Esophagus squamous epithelium (tissue), 5 donors: ENCODE data around the gene RUFY4. TPM values are rescaled to one million over a fixed set of nuclear protein-coding genes. Genes with fewer than 3 reads are reported as not detected.

Experiments
- DNase-seq: peaks from one replicate; lab custom pipeline; 2025; lab: John Stamatoyannopoulos, UW
- H3K27ac ChIP-seq, 4 donors: fragments of 200-600 bp; sonication (generic); one replicate each; pipeline ENCODE4 v1.5.1; 2016 to 2019; ENCODE audit warnings: mild to moderate bottlenecking in 1 of 4
- H3K27me3 ChIP-seq, 4 donors: fragments of 200-600 bp; sonication (generic); 1 replicate in 3 of 4; 2 replicates in 1 of 4; pipeline versions ENCODE4 v1.5.1 to v1.6.0; 2017 to 2021; ENCODE audit warnings: antibody characterized with exemption in 1 of 4
- H3K36me3 ChIP-seq, 3 donors: fragments of 200-600 bp; sonication (generic); one replicate each; pipeline ENCODE4 v1.5.1; 2016 to 2019
- H3K4me1 ChIP-seq, 3 donors: fragments of 200-600 bp; sonication (generic); one replicate each; pipeline ENCODE4 v1.5.1; 2017 to 2019
- H3K4me3 ChIP-seq, 4 donors: fragments of 200-600 bp; sonication (generic); 1 replicate in 3 of 4; 2 replicates in 1 of 4; pipeline ENCODE4 v1.5.1; 2016 to 2019; ENCODE audit warnings: mild to moderate bottlenecking in 2 of 4, moderate library complexity in 1 of 4
- H3K9me3 ChIP-seq, 3 donors: fragments of 200-600 bp; sonication (generic); one replicate each; pipeline ENCODE4 v1.5.1; 2016 to 2019
- CTCF ChIP-seq, 6 experiments: fragments of 450-650 bp in 4 of 6; fragments of 200-600 bp in 2 of 6; sonication (generic) in 2 of 6; IDR thresholded peaks; one replicate each; pipeline ENCODE4 v1.5.1; 2016 to 2019; ENCODE audit warnings: antibody characterized with exemption in 6 of 6, mild to moderate bottlenecking in 4 of 6, moderate library complexity in 4 of 6
- POLR2A ChIP-seq, 4 donors: fragments of 450-650 bp; IDR thresholded peaks; one replicate each; pipeline ENCODE4 v1.6.1; 2017; ENCODE audit warnings: antibody characterized with exemption in 4 of 4, mild to moderate bottlenecking in 4 of 4, moderate library complexity in 3 of 4
- WGBS, 2 donors: methylation state at CpG; one replicate each; pipeline ENCODE4 v1.1.5; 2018; 5-methylcytosine and 5-hydroxymethylcytosine counted together
- intact Hi-C: fragments of 100-400 bp; cut with DNase I; formaldehyde crosslinking; loops from one replicate; pipeline ENCODE4 v1.15.0; 2022
- total RNA-seq, 4 donors: library from RNA; depleted of rRNA; stranded (reverse); fragments of >200 nt; gene quantifications; one replicate each; pipeline ENCODE4 v1.1.0, GENCODE V29; 2016
- donor health status: DM: yes; HTN: yes; CAD: no.

RUFY4 gene
- total RNA-seq, 4 donors from 2014 or later: not detected

GRCh38 chr2:218022131-218022850 lies 46.8 kb upstream of the RUFY4 start:
- TF ChIP-seq CTCF (IDR thresholded peaks at IDR 0.05) (no peak), POLR2A (IDR thresholded peaks at IDR 0.05) (no peak)
- DNase-seq: no peak
- WGBS, 2 donors: 84 to 87% methylated on average over 3 to 5 of the region's 10 CpGs
- H3K27me3 ChIP-seq: no peaks in the 10 kb centered on the region
- H3K27ac ChIP-seq: no peak overlapping the region
- no peak overlapping the region for H3K4me3 ChIP-seq
- intact Hi-C loops: no loop called here
- H3K9me3 ChIP-seq: no peaks in the 10 kb centered on the region
- H3K4me1 ChIP-seq: peaks cover 22 to 64% (median 26%) of the 10 kb centered on the region in 3 donors
- no peaks in the 10 kb centered on the region for H3K36me3 ChIP-seq

GRCh38 chr2:218022851-218023530 lies 46.1 kb upstream of the RUFY4 start:
- WGBS, 2 donors: 78 to 86% methylated on average over 4 to 7 of the region's 7 CpGs
- intact Hi-C loops: no loop called here
- no peak for DNase-seq
- H3K4me1 ChIP-seq: peaks cover 19 to 64% (median 23%) of the 10 kb centered on the region in 3 donors
- TF ChIP-seq POLR2A (IDR thresholded peaks at IDR 0.05): no peak
- TF ChIP-seq CTCF (IDR thresholded peaks at IDR 0.05): no peak
- H3K27me3 ChIP-seq: no peaks in the 10 kb centered on the region
- H3K4me3 ChIP-seq: no peak overlapping the region
- H3K27ac ChIP-seq: no peak overlapping the region
- H3K9me3 ChIP-seq: no peaks in the 10 kb centered on the region
- no peaks in the 10 kb centered on the region for H3K36me3 ChIP-seq

GRCh38 chr2:218023636-218024035 lies 45.4 kb upstream of the RUFY4 start:
- no peak overlapping the region for H3K27ac ChIP-seq
- DNase-seq: no peak
- TF ChIP-seq POLR2A (IDR thresholded peaks at IDR 0.05): no peak
- no peak for TF ChIP-seq CTCF (IDR thresholded peaks at IDR 0.05)
- intact Hi-C loops: no loop called here
- H3K4me3 ChIP-seq: no peak overlapping the region
- H3K36me3 ChIP-seq: no peaks in the 10 kb centered on the region
- no peaks in the 10 kb centered on the region for H3K27me3 ChIP-seq
- H3K4me1 ChIP-seq: peaks cover 19 to 64% (median 27%) of the 10 kb centered on the region in 3 donors
- WGBS, 2 donors: 37 to 54% methylated on average over 3 of the region's 3 CpGs
- no peaks in the 10 kb centered on the region for H3K9me3 ChIP-seq

- 14 to 43% methylated on average over 1 of the region's 2 CpGs for WGBS, 2 donors
- H3K27ac ChIP-seq: no peak overlapping the region
- H3K36me3 ChIP-seq: no peaks in the 10 kb centered on the region
- peaks cover 26 to 70% (median 34%) of the 10 kb centered on the region in 3 donors for H3K4me1 ChIP-seq
- H3K27me3 ChIP-seq: no peaks in the 10 kb centered on the region
- no peaks in the 10 kb centered on the region for H3K9me3 ChIP-seq
- H3K4me3 ChIP-seq: no peak overlapping the region
- TF ChIP-seq CTCF (IDR thresholded peaks at IDR 0.05) (no peak), POLR2A (IDR thresholded peaks at IDR 0.05) (no peak)
- no peak for DNase-seq
- intact Hi-C loops: no loop called here
These were observed 44.7 kb upstream of the RUFY4 start for GRCh38 chr2:218024336-218024735.

GRCh38 chr2:218024871-218025270 lies 44.2 kb upstream of the RUFY4 start:
- Histone ChIP-seq H3K4me1 (peaks cover 30 to 76% (median 39%) of the 10 kb centered on the region in 3 donors), H3K27ac (no peak overlapping the region), H3K36me3 (no peaks in the 10 kb centered on the region), H3K27me3 (no peaks in the 10 kb centered on the region), H3K4me3 (no peak overlapping the region), H3K9me3 (no peaks in the 10 kb centered on the region)
- TF ChIP-seq POLR2A (IDR thresholded peaks at IDR 0.05): no peak
- no peak for TF ChIP-seq CTCF (IDR thresholded peaks at IDR 0.05)
- 70 to 93% methylated on average over 2 of the region's 2 CpGs for WGBS, 2 donors
- intact Hi-C loops: no loop called here
- no peak for DNase-seq
